NCI-H128 (cell line): ENCODE results near the gene HOXD1.

Experiments used
- DNase-seq: peaks from one replicate; lab custom pipeline; 2025; ENCODE audit not compliant: unreplicated experiment; lab: John Stamatoyannopoulos, UW

Gene HOXD1

DNA sequence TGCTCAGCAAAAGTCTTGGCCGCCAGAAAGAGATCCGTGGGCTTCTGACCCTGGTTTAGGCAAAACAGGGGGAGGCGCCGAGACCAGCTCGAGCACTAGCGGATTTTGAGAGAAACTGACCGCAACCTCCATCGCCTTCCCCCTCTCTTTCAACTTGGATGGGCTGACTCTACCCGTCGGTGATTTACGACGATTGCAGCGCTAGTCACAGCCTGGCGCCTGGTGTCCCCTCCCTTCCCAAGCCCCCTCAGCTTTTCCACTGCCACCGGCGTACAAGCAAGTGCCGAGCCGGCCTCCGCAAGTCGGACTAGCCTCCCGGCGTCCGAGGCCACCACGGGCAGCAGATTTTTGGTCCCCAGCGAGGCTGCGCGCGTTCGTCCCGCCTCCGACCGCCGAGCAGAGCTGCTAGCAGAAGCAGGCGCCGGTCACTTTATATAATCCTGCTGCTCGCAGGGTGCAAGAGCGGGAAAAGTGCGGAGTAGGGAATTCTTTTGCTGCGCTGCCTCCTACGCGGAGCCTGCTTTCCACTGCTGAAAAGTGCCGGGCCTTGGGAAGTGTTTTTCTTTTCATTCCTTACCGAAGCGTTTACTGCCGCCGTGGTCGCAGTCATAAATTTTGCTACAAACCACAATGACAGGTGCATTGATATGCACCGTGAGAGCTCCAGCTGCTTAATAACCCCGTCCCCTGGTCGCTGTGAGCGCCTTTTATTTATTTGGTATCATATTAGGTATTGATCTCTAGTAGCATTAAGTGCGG, 23.7 kb upstream of the HOXD1 start:
- DNase-seq, result no peak

DNA sequence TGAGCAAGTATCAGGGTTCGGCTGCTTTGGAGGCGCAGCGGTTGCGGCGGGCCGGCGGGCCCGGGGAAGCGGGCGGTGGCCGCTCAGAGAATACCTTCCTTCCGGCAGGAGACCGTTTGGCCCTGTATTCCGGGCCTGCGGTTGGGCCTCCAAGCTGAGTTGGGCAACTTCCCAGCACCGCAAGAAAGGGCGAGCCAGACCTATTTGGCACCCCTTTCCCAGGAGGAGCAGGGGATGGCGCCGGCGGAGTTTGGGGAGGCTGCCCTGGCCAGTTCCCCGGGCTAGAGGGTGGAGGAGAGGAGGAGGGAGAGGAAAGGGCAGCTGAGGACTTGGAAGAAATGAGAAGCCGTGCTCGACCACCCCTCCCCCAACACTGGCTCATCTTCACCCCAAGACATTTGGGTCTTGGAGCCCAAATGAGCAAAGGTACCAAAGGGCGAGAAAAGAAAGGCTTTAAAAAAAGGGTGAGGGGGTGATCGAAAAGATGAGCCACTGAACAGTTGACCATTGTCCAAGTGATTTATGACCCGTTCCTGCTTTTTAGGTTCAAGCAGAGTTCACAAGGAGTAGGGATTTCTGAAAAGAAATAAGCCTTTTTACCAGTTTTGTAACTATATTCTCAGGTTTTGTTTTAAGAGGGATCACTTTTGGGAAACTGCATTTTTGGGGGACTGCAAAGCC, 23.0 kb upstream of the HOXD1 start:
- DNase-seq, result no peak

DNA sequence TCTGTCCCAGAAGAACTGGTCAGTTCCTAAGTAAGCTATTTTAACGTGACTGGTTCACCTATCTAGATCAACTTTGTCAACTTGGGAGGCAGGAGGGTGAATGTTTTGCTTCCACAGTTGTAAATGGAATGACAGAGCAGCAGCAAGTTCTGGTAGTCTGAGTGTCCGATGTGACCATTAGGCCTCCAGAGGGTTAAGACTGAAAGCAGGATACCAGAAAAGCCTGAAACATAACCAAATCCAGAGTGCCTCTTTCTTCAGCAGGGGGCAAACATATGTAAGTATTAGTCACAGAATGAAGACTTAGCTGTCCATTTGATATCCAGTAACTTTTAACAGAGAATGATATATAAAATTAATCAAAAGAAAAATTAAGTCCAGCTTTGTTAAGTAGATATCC, 22.2 kb upstream of the HOXD1 start:
- no peak for DNase-seq

DNA sequence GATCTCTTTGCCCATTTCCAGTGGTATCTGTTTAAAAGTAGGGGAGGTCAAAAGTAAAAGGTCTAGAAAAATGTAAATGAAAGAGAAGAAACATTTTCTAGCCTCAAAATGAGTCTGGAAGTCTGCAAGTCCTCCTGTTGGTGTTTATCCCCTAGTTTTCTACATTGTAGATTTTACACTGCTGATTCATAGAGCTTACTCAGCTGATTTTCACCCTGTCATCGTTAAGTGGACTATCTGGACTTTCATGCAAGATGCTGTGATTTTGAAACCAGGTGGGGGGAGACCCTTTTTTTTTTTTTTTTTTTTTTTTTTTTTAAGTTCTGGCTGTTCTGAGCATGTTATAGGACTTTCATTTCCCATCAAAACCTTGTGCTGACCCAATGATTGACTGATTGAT, 21.1 kb upstream of the HOXD1 start:
- no peak for DNase-seq

DNA sequence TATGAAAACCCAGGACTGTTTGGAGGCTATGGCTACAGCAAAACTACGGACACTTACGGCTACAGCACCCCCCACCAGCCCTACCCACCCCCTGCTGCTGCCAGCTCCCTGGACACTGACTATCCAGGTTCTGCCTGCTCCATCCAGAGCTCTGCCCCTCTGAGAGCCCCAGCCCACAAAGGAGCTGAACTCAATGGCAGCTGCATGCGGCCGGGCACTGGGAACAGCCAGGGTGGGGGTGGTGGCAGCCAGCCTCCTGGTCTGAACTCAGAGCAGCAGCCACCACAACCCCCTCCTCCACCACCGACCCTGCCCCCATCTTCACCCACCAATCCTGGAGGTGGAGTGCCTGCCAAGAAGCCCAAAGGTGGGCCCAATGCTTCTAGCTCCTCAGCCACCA, 19.3 kb upstream of the HOXD1 start:
- DNase-seq, result no peak

DNA sequence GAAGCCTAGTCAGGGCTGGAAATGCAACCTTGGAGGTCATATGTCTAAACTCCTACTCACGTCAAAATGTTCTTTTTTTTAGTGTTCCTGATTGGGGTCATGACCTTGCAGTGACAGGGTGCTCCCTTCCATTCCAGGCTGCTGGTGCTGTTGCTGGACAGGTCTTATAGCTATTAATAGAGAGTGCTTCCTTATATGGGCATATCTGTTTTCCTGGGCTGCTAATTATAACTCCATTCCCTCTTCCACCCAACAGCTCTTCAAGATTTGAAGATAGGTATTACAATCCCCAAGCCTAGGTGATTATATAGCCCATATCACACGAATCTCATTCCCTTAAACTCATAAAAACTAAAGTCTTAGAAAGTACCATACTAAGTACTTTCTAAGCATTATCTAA, 18.8 kb upstream of the HOXD1 start:
- no peak for DNase-seq

DNA sequence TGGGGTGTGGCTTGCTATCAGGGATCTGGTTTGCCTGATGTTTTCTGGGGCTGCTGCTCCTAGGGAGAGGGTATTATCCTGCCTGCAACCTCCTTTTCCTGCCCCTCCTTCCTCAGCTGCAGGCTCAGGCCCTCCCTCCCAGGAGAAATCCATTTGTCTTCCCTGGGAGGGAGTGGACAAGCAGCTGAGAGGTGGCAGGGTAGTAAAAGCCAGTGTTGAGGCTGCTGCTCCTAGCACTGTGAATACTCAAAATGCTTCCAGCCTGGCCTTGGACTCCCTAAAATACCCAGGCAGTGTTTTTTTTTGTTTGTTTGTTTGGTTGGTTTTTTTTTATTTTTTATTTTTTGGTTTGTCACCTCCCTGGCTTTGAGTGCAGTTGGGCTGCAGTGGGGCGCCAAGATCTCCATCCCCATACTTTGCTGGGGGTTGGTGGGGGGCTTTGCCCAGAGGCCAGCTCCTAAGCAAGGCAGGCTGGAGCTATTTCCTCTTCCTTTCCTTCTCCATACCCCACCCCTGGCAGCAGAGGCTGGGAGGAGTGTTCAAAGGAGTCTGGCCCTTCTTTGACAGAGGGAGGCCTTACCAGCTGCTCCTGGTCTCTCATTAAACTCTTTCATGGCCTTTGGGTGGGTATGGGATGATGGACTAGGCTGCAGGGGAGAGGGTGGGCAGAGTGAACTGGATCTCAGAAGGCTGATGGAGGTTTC, 17.7 kb upstream of the HOXD1 start:
- no peak for DNase-seq

DNA sequence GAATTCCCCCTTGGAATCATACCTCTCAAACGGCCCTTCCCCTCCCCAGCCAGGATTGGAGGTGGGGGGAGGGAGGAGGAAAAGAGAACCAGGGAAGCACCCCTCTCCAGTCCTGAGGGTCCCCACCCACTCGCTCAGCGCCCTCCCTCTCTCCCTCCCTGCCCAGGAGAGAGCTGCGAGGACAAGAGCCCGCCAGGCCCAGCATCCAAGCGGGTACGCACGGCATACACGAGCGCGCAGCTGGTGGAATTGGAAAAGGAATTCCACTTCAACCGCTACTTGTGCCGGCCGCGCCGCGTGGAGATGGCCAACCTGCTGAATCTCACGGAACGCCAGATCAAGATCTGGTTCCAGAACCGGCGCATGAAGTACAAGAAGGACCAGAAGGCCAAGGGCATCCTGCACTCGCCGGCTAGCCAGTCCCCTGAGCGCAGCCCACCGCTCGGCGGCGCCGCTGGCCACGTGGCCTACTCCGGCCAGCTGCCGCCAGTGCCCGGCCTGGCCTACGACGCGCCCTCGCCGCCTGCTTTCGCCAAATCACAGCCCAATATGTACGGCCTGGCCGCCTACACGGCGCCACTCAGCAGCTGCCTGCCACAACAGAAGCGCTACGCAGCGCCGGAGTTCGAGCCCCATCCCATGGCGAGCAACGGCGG, 17.0 kb upstream of the HOXD1 start:
- DNase-seq, result no peak

DNA sequence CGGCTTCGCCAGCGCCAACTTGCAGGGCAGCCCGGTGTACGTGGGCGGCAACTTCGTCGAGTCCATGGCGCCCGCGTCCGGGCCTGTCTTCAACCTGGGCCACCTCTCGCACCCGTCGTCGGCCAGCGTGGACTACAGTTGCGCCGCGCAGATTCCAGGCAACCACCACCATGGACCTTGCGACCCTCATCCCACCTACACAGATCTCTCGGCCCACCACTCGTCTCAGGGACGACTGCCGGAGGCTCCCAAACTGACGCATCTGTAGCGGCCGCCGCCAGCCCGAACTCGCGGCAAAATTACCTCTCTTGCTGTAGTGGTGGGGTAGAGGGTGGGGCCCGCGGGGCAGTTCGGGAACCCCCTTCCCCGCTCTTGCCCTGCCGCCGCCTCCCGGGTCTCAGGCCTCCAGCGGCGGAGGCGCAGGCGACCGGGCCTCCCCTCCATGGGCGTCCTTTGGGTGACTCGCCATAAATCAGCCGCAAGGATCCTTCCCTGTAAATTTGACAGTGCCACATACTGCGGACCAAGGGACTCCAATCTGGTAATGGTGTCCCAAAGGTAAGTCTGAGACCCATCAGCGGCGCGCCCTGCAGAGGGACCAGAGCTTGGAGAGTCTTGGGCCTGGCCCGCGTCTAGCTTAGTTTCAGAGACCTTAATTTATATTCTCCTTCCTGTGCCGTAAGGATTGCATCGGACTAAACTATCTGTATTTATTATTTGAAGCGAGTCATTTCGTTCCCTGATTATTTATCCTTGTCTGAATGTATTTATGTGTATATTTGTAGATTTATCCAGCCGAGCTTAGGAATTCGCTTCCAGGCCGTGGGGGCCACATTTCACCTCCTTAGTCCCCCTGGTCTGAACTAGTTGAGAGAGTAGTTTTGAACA, 16.2 kb upstream of the HOXD1 start:
- DNase-seq, result no peak

DNA sequence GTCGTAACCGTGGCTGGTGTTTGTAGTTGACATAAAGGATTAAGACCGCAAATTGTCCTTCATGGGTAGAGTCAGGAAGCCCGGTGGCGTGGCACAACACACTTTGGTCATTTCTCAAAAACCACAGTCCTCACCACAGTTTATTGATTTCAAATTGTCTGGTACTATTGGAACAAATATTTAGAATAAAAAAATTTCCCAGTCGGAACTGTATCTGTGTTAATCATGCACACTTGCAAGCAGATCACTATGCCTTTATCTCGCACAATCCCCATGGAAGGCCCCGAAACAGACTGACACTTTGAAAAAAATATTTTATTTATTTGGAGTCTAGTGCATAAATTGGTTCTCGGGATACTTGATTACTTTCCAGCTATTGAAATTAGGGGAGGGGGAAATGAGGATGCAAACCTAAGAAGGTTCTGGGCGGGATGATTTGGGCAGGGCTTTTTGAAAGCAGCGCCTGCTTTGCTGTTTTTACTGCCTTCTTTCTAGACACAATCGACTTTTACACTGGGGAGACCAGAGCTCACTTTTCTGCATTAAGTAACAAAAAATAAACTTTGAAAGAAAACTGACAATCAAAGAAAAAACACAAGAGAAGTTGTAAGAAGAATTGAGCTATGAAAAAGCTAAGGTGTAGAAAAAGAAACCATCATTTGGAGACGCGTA, 15.4 kb upstream of the HOXD1 start:
- no peak for DNase-seq

DNA sequence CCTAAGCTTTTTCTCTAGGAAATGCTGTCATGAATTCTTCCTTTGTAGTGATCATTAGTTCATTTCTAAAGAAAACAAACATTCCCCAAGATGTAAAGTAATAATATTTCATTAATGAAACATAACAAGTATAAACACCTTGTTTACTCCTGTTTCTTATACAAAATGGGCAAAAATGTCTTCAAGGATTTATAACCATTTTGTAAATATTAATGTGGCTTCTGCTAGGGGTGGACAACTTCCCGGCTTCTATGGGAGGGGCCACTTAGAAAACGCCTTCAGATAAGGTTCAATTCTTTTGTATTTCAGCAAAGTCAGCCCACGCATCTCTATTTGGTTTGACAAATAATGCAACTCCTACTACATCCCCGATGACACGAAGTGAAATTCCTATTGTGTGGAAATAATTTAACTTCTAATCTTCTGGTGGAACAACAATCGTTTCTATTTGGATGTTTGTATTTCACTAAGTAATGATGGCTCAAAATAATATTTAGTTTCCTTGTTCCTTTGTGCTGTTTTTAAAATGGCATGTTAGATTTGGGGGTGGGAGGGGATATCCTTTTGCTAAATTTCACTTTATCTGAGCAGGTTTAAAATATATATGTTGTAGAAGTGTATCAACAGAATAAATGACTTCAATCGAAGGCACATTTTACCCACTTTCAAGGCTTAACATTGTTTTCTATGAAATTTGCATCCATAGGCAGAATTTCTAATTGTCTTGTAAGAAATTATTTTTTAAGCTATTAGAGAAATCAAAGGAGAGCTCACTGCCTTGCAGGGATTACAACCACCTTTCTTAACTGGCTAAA, 14.7 kb upstream of the HOXD1 start:
- DNase-seq, result no peak

DNA sequence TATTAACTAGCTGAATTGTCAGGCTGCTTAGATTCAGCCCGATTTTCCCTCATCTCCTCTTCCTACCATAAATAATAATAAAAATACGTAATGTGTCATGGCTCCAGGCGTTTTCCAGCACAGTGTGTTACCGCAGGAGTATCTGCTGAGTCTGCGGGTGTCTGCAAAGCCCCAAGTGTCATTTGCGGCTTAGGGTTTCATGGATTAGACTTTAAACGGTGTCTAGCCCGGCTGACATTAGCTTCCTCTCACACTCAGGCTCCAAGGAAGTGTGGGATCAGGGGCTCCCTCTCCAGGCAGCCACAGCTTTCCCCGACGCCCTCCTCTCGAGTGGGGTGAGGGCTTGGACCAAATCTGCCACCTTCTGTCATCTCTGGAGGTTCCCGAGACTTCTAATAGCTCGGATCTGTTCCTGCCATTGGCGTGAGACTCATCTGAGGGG, 14.1 kb upstream of the HOXD1 start:
- DNase-seq, result no peak

DNA sequence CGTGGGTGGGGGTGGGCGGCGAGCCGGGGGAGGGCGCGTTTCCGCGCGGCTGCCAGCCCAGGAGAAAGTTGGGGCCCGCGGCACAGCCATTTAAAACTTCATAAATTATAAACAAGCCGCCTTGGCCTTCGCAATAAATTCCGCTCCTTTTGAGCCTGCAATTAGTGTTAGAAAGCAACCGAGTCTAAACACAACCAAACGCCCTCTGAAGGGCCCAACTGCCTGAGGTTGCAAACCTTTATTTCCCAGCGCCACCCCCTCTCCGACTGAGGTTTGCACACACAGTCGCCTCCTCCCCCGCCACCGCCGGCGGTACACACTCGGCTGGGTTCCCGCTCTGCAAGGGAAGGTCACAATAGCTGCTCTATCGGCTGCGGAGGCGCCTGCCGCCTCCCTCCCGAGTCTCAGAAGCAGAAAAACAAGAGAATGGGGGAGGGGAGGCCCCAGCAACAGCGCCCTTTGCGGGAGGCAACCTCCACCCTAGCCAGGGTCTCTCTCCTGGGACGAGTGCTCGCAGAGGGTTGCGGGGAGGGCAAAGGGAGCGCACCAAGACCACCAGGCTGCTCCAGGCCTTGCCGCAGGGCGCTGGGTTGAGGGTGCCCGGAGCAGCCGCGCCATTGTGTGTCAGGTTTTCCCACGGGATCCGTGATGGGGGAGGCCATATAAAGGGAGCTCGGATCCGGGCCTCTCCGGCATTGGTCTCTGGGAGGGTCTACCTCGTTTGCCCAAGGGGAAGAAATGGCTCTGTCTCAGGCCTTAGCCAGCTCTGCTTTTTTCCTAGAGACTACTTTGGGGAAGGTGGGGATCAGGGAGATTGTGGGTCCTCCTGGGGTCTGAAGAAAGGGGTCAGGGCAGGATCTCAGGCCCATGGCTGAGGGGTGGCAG, 13.4 kb upstream of the HOXD1 start:
- no peak for DNase-seq

DNA sequence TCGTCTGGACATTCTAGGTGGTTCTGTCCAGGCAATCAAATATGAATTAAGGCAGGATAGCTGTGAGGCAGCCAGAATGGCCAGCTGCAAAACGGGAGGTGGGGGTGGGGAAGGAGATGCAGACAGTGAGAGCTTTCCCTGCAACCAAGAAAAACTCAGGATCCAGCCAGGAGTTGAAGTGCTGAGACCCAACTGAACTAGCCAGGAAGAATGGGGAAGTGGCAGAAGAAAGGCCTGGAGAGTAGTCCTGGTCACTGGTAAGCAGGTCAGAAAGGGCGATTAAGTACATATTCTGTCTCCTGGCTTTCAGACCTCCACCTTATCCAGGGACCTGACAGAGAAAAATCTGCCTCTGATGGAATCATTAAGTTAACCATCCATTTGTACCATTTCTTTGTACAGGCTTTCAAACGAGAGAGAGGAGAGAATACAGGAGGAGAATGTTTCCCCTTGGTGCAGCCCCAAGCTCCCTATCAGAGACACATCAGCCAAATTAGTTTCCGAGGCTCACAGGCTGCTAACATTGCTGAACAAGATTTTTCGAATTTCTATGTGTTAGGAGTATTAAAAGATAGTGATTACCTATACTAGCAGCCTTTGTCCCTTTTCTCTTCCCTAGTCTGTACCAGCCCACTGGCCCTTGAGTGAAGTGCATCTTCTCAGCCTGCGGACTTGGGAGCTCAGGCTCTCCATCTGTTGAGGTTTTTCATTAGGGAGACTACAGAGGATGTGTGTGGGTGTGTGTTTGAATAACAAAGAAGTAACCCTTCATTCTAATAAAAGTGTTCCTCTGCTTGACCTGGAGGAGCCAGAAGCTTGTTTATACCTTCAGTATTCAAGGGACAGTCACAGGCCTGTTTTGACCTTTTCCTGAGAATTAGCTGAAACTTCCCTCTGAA, 12.5 kb upstream of the HOXD1 start:
- DNase-seq, result no peak

DNA sequence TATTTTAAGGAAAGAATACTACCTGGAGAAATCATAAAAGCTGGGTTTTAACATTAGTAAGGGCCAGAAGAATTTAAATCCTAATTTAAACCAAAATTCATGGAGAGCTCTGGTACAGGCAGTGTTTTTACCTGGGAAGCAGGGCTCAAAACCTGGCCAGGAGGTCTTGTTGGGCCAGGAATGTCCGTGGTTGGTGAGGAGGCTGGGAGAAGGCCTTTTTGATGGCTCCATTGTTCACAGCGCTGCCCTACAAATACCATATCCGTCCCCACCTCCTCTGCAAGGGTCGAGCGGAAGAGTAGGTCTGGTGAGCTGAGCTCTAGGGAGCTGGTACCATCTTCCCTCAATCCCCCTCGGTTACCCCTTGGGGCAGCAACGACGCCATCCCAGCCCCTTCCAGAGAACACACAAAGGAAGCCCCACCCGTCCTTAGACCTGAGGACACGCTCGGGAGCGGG, 10.9 kb upstream of the HOXD1 start:
- DNase-seq, result no peak

DNA sequence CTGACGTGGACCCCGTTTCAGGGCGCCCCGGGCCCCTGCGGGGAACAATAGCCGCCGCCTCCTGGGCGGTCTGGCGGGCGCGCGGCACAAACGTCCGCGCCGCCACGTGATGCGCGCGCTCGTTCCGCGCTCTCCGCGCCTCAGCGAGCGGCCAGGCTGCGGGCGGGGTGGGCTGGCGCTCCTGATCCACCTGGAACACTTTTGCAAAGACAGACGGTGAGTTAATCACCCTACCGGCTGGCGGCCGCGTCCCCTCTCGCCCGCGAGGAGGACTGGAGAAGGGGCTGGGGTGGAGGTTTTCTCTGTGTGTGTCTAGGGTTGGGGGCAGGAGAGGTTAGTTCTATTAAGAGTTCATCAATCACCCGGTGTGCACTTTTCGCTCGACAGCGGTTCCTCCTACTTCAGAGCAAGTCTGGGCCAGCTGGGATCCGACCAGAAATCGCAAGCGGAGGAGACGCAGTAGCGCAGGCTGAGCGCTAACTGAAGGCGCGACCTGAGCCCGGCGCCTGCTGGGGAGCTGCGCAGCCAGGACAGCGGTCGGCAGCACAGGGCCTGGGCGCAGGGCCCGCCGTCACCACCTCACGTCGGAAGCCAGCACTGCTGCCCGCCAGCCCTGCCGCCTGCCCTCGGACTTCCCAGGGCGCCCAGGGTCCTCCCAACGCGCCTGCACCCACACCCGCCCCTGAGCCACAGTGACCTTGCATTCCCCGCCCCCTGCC, 10.3 kb upstream of the HOXD1 start:
- no peak for DNase-seq
